Naive B cell (primary cell): ENCODE results near the gene CRACDL. TPM values are rescaled to one million over a fixed set of nuclear protein-coding genes. Genes with fewer than 3 reads are reported as not detected.

Experiments used
- ATAC-seq, 2 donors: fragments of 150-1000 bp; cut with Tn5 transposase; 2 replicates each; pipeline ENCODE4 v1.10.0; 2021; ENCODE audit warnings: low read depth in 2 of 2, mild to moderate bottlenecking in 2 of 2, moderate library complexity in 2 of 2
- DNase-seq: peaks from one replicate; pipeline ENCODE4 v3.0.0; 2022
- H3K27ac Mint-ChIP-seq, 6 donors: one replicate each; pipeline ENCODE4 v1.8.0; 2020 to 2022; ENCODE audit warnings: mild to moderate bottlenecking in 6 of 6, mixed read lengths in 6 of 6, moderate library complexity in 5 of 6, inconsistent platforms in 2 of 6
- H3K27me3 Mint-ChIP-seq, 3 donors: one replicate each; pipeline ENCODE4 v1.8.0; 2021 to 2022; ENCODE audit warnings: mixed read lengths in 3 of 3, mild to moderate bottlenecking in 1 of 3
- H3K36me3 Mint-ChIP-seq, 2 donors: one replicate each; pipeline ENCODE4 v1.8.0; 2020 to 2022; ENCODE audit warnings: mixed read lengths in 2 of 2, inconsistent platforms in 1 of 2, mild to moderate bottlenecking in 1 of 2
- H3K4me1 Mint-ChIP-seq, 3 donors: one replicate each; pipeline ENCODE4 v1.8.0; 2020 to 2022; ENCODE audit warnings: mixed read lengths in 3 of 3, inconsistent platforms in 1 of 3, mild to moderate bottlenecking in 1 of 3, moderate library complexity in 1 of 3
- H3K4me3 Mint-ChIP-seq, 8 donors: one replicate each; pipeline ENCODE4 v1.8.0; 2020 to 2022; ENCODE audit warnings: mild to moderate bottlenecking in 8 of 8, mixed read lengths in 8 of 8, moderate library complexity in 8 of 8, inconsistent platforms in 2 of 8
- H3K9me3 Mint-ChIP-seq, 7 donors: one replicate each; pipeline ENCODE4 v1.8.0; 2020 to 2022; ENCODE audit warnings: mixed read lengths in 7 of 7, mild to moderate bottlenecking in 5 of 7, inconsistent platforms in 2 of 7, moderate library complexity in 1 of 7
- polyA plus RNA-seq, 6 donors: library from polyadenylated mRNA; unstranded; fragments of 300-500 nt; fragmentation: Illumina TruSeq; gene quantifications; one replicate each; pipeline ENCODE4 v1.2.3, GENCODE V29; 2021; ENCODE audit warnings: low read depth in 6 of 6

CRACDL gene
- polyA plus RNA-seq, 6 donors from 2014 or later, result not detected

DNA sequence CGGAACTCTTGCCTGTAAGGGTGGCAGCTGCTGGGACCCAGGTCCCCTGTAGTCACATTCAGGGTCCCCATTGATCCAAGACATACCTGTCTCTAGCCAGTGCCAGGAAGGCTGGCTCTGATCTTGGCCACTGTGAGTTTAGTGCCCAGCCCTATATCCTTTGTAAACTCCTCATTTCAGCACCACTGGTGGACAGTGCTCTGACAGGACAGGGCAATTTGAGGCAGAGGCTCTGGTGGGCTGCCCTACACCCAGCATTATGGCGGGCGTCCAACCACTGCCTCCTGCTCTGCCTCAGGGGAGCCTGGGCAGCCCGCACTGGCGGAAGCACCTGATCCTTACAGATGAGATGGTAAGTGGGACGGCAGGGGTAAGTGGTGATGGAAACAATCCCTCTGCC is 149.8 kb downstream of the CRACDL start:
- Mint-ChIP-seq H3K4me3 (no peak overlapping the region), H3K4me1 (no peaks in the 10 kb centered on the region), H3K27ac (no peak overlapping the region), H3K9me3 (peaks cover 6 to 21% (median 15%) of the 10 kb centered on the region in 7 donors), H3K27me3 (peaks cover 0 to 4% (median 3%) of the 10 kb centered on the region in 3 donors), H3K36me3 (peaks cover 6 to 16% of the 10 kb centered on the region in 2 donors)
- ATAC-seq (no peak), DNase-seq (no peak)

GRCh38 chr2:98782570-98782969 is 153.5 kb downstream of the CRACDL start:
- peaks cover 7 to 23% (median 18%) of the 10 kb centered on the region in 7 donors for H3K9me3 Mint-ChIP-seq

DNA sequence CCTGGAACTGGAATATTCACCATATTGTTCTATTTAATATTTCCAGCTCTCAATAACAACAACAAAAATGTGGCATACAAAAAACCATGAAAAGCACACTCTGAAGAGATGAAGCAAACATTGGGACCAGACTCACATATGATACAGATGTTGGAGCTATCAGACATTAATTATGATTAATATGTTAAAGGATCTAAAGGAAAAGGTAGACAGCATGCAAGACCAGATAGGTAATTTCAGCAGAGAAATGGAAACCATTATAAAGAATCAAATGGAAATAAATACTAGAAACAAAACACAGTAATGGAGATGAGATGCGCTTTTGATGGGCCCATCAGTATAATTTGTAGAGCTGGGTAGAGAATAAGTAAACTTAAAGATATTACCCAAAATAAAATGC is 154.2 kb downstream of the CRACDL start:
- no peak overlapping the region for H3K27ac Mint-ChIP-seq
- H3K9me3 Mint-ChIP-seq, result peaks cover 7 to 23% (median 18%) of the 10 kb centered on the region in 7 donors
- peaks cover 6 to 17% of the 10 kb centered on the region in 2 donors for H3K36me3 Mint-ChIP-seq
- ATAC-seq, result no peak
- H3K27me3 Mint-ChIP-seq, result peaks cover 0 to 7% (median 4%) of the 10 kb centered on the region in 3 donors
- H3K4me1 Mint-ChIP-seq, result no peaks in the 10 kb centered on the region
- DNase-seq, result no peak
- H3K4me3 Mint-ChIP-seq, result no peak overlapping the region

More at GRCh38 chr2:98782570-98782969, 153.5 kb downstream of the CRACDL start:
- peaks cover 6 to 17% of the 10 kb centered on the region in 2 donors for H3K36me3 Mint-ChIP-seq
- H3K27ac Mint-ChIP-seq, result no peak overlapping the region
- peaks cover 0 to 6% (median 4%) of the 10 kb centered on the region in 3 donors for H3K27me3 Mint-ChIP-seq
- ATAC-seq, result no peak
- DNase-seq, result no peak
- H3K4me1 Mint-ChIP-seq, result no peaks in the 10 kb centered on the region
- H3K4me3 Mint-ChIP-seq, result no peak overlapping the region

GRCh38 chr2:98778741-98779483 is 157.1 kb downstream of the CRACDL start:
- Mint-ChIP-seq H3K36me3 (peaks cover 6 to 17% of the 10 kb centered on the region in 2 donors), H3K27ac (peak overlapping the region in 1 of 6 donors; percentile 3), H3K4me1 (no peaks in the 10 kb centered on the region), H3K4me3 (no peak overlapping the region), H3K9me3 (peaks cover 7 to 23% (median 18%) of the 10 kb centered on the region in 7 donors), H3K27me3 (peaks cover 9 to 11% (median 10%) of the 10 kb centered on the region in 3 donors)
- ATAC-seq (no peak), DNase-seq (no peak)

DNA sequence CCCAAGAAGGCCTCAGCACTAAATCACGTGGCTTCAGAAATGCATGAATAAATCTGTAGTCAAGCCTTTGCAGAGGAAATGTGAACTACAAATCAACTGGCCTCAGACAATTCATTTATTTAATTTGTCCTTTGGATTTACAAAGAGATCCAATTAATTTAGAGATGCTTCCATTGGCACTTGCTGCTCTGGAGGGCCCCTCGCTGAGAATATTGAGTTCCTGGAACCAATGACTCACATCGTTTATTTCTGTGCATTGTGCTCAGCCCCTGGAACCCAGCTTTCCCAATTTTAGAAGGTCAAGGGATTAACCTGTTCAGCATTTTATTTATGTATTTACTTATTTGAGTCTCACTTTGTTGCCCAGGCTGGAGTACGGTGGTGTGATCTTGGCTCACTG is 157.9 kb downstream of the CRACDL start:
- Mint-ChIP-seq H3K27ac (peak overlapping the region in 1 of 6 donors; percentile 21), H3K4me1 (peaks cover 0 to 6% (median 3%) of the 10 kb centered on the region in 3 donors), H3K4me3 (no peak overlapping the region), H3K36me3 (peaks cover 6 to 17% of the 10 kb centered on the region in 2 donors), H3K9me3 (peaks cover 7 to 19% (median 16%) of the 10 kb centered on the region in 7 donors), H3K27me3 (peaks cover 10 to 18% (median 11%) of the 10 kb centered on the region in 3 donors)
- DNase-seq, result no peak
- ATAC-seq, result no peak

DNA sequence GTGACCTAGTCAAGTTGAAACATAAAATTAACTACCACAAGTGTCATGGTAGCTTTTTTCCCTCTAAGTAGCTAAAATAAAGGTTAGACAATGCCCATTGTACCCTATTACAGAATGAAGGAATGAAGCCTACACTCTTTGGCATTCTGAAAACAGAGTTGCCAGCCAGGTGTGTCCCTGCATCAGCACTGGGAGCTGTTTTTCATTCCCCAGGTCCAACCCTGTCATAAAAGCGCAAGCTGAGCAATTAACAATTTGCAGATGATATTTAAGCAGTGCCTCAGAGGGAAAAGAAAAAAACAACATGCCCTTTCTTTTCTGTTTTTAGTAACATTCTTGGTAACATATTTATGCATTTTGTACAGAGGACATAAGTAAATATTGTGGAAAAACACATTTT is 158.3 kb downstream of the CRACDL start:
- ATAC-seq, result no peak
- no peak overlapping the region for H3K27ac Mint-ChIP-seq
- DNase-seq, result no peak
- peaks cover 14 to 22% (median 16%) of the 10 kb centered on the region in 3 donors for H3K27me3 Mint-ChIP-seq
- H3K4me1 Mint-ChIP-seq, result peaks cover 4 to 11% (median 8%) of the 10 kb centered on the region in 3 donors
- H3K36me3 Mint-ChIP-seq, result peaks cover 6 to 16% of the 10 kb centered on the region in 2 donors
- H3K9me3 Mint-ChIP-seq, result peaks cover 7 to 19% (median 15%) of the 10 kb centered on the region in 7 donors
- no peak overlapping the region for H3K4me3 Mint-ChIP-seq

DNA sequence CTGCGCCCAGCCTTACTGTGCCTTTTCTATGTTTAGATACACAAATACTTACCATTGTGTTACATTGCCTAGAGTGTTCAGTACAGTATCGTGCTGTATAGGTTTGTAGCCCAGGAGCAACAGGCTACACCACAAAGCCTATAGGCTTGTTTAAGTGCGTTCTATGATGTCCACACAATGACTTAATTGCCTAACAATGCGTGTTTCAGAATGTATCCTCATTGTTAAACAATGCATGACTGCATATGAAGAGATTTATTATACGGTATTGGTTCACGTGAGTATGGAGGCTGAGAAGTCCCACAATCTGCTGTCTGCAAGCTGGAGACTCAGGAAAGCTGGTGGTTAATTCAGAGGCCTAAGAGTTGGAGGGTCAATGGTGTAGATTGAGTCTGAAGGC is 158.9 kb downstream of the CRACDL start:
- Mint-ChIP-seq H3K27ac (peak overlapping the region in 1 of 6 donors; percentile 11), H3K4me3 (no peak overlapping the region)

DNA sequence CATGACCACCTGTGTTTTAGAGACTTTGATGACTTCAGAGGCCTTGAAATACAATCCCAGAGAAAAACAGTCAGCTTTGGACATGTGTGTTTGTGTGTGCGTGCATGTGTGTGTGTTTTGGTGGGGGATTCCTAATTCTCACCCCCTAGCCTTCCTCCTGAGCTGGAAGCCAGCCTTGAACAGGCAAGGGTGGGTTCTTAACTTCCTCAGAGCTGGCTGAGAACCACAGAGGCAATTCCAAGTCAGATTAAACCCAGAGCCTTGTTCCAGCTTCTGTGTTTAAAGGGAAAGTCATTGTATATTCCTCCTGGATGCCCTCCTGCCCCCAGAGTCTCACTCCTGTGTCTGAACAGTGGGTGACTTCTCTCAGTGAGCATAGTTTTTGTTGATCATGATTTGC is 159.9 kb downstream of the CRACDL start:
- DNase-seq, result no peak
- H3K4me1 Mint-ChIP-seq, result peaks cover 18 to 26% (median 22%) of the 10 kb centered on the region in 3 donors
- H3K27me3 Mint-ChIP-seq, result peaks cover 26 to 31% (median 29%) of the 10 kb centered on the region in 3 donors
- peaks cover 0 to 5% of the 10 kb centered on the region in 2 donors for H3K36me3 Mint-ChIP-seq
- no peak for ATAC-seq
- H3K4me3 Mint-ChIP-seq, result no peak overlapping the region
- H3K9me3 Mint-ChIP-seq, result peaks cover 0 to 7% (median 2%) of the 10 kb centered on the region in 7 donors
- H3K27ac Mint-ChIP-seq, result no peak overlapping the region

More for the DNA sequence above, 158.9 kb downstream of the CRACDL start:
- peaks cover 18 to 24% (median 22%) of the 10 kb centered on the region in 3 donors for H3K27me3 Mint-ChIP-seq
- H3K4me1 Mint-ChIP-seq, result peaks cover 10 to 17% (median 13%) of the 10 kb centered on the region in 3 donors
- peaks cover 4 to 13% (median 9%) of the 10 kb centered on the region in 7 donors for H3K9me3 Mint-ChIP-seq
- DNase-seq (no peak), ATAC-seq (no peak)
- peaks cover 6 to 9% of the 10 kb centered on the region in 2 donors for H3K36me3 Mint-ChIP-seq

- Mint-ChIP-seq H3K27ac (peak overlapping the region in 2 of 6 donors; percentile 2 to 54), H3K27me3 (peaks cover 34 to 37% (median 34%) of the 10 kb centered on the region in 3 donors), H3K4me3 (no peak overlapping the region), H3K9me3 (peaks cover 0 to 6% (median 0%) of the 10 kb centered on the region in 7 donors), H3K4me1 (peaks cover 24 to 33% (median 27%) of the 10 kb centered on the region in 3 donors), H3K36me3 (peaks cover 0 to 5% of the 10 kb centered on the region in 2 donors)
- no peak for ATAC-seq
- no peak for DNase-seq
Observed at GRCh38 chr2:98775146-98775986, 160.7 kb downstream of the CRACDL start.

- Mint-ChIP-seq H3K4me1 (peaks cover 30 to 33% (median 31%) of the 10 kb centered on the region in 3 donors), H3K4me3 (peak overlapping the region in 1 of 8 donors; percentile 23), H3K27me3 (peaks cover 38 to 46% (median 43%) of the 10 kb centered on the region in 3 donors), H3K9me3 (peaks cover 0 to 4% (median 0%) of the 10 kb centered on the region in 7 donors), H3K36me3 (peaks cover 0 to 5% of the 10 kb centered on the region in 2 donors), H3K27ac (no peak overlapping the region)
- no peak for ATAC-seq
- DNase-seq, result no peak
Observed at GRCh38 chr2:98773907-98774306, 162.1 kb downstream of the CRACDL start.

DNA sequence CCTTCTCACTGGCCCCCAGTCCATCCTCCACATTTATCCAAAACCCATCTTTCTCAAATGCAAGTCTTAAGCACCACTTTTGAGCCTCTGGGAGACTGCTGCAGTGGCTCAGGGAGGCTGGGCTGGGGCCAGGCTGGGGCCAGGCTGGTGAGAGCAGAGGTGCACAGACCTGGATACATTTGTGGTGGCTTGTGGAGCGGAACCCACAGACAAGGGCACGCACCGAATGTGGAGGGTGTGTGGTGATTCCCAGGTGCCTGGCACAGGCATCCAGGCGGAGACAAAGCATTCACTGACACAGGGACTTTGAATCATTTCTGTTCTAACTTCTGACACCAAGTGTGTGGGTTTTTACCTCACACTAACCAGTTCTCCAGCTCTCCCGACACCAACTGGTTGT is 162.9 kb downstream of the CRACDL start:
- Mint-ChIP-seq H3K36me3 (peaks cover 0 to 5% of the 10 kb centered on the region in 2 donors), H3K27me3 (peaks cover 46 to 53% (median 50%) of the 10 kb centered on the region in 3 donors), H3K4me3 (peak overlapping the region in 4 of 8 donors; percentile 45 to 77 (median 65)), H3K9me3 (peaks cover 0 to 4% (median 0%) of the 10 kb centered on the region in 7 donors), H3K27ac (peak overlapping the region in 2 of 6 donors; percentile 86), H3K4me1 (peaks cover 30 to 34% (median 33%) of the 10 kb centered on the region in 3 donors)
- ATAC-seq (no peak), DNase-seq (no peak)

GRCh38 chr2:98772536-98772935 is 163.5 kb downstream of the CRACDL start:
- Mint-ChIP-seq H3K27me3 (peaks cover 47 to 60% (median 50%) of the 10 kb centered on the region in 3 donors), H3K36me3 (peaks cover 0 to 5% of the 10 kb centered on the region in 2 donors), H3K4me1 (peaks cover 30 to 34% (median 33%) of the 10 kb centered on the region in 3 donors), H3K4me3 (peak overlapping the region; percentile 41 to 86 (median 68)), H3K27ac (peak overlapping the region in 1 of 6 donors; percentile 86), H3K9me3 (peaks cover 0 to 4% (median 0%) of the 10 kb centered on the region in 7 donors)
- DNase-seq (no peak), ATAC-seq (no peak)
